IMR-90 (cell line): ENCODE results near the gene PALLD.

Source experiments
- BHLHE40 ChIP-seq: fragments of 150-350 bp; IDR thresholded peaks from 2 replicates; pipeline ENCODE4 v1.6.1; 2016; ENCODE audit warnings: mild to moderate bottlenecking, low read depth, low read length
- NFE2L2 ChIP-seq: fragments of 150-350 bp; IDR thresholded peaks from 2 replicates; pipeline ENCODE4 v1.6.1; 2016; ENCODE audit warnings: low read depth, mild to moderate bottlenecking, low read length
- POLR2A ChIP-seq: IDR thresholded peaks from 2 replicates; pipeline ENCODE4 v1.6.1; 2012; ENCODE audit warnings: mild to moderate bottlenecking, low read depth, low read length
- RFX5 ChIP-seq: IDR thresholded peaks from 2 replicates; pipeline ENCODE4 v1.8.0; 2012; ENCODE audit warnings: low read depth, mild to moderate bottlenecking, low read length, moderate library complexity
- SMC3 ChIP-seq: fragments of 150-350 bp; IDR thresholded peaks from 2 replicates; pipeline ENCODE4 v1.6.1; 2016; ENCODE audit warnings: low read depth, mild to moderate bottlenecking, antibody characterized with exemption, low read length, moderate library complexity
- TF ChIP-seq, protein P1 (sequence below): conservative IDR thresholded peaks from 2 replicates; pipeline ENCODE4 v1.5.1; 2012; ENCODE audit warnings: mild to moderate bottlenecking, low read depth, low read length, improper control_type of control experiment
- TF ChIP-seq, protein P2 (sequence below): fragments of 150-350 bp; IDR thresholded peaks from 2 replicates; pipeline ENCODE4 v1.6.1; 2017; ENCODE audit warnings: mild to moderate bottlenecking, antibody characterized with exemption, low read length, low read depth

GRCh38 chr4:168868802-168869201 is 371.9 kb downstream of the PALLD start:
- no peak for TF ChIP-seq NFE2L2
- TF ChIP-seq, protein P1, sequence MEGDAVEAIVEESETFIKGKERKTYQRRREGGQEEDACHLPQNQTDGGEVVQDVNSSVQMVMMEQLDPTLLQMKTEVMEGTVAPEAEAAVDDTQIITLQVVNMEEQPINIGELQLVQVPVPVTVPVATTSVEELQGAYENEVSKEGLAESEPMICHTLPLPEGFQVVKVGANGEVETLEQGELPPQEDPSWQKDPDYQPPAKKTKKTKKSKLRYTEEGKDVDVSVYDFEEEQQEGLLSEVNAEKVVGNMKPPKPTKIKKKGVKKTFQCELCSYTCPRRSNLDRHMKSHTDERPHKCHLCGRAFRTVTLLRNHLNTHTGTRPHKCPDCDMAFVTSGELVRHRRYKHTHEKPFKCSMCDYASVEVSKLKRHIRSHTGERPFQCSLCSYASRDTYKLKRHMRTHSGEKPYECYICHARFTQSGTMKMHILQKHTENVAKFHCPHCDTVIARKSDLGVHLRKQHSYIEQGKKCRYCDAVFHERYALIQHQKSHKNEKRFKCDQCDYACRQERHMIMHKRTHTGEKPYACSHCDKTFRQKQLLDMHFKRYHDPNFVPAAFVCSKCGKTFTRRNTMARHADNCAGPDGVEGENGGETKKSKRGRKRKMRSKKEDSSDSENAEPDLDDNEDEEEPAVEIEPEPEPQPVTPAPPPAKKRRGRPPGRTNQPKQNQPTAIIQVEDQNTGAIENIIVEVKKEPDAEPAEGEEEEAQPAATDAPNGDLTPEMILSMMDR, result no peak
- no peak for TF ChIP-seq RFX5
- no peak for TF ChIP-seq POLR2A
- TF ChIP-seq, protein P2, sequence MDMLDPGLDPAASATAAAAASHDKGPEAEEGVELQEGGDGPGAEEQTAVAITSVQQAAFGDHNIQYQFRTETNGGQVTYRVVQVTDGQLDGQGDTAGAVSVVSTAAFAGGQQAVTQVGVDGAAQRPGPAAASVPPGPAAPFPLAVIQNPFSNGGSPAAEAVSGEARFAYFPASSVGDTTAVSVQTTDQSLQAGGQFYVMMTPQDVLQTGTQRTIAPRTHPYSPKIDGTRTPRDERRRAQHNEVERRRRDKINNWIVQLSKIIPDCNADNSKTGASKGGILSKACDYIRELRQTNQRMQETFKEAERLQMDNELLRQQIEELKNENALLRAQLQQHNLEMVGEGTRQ, result no peak
- TF ChIP-seq SMC3, result no peak
- TF ChIP-seq BHLHE40, result no peak
